Measurements from ENCODE around the gene FGD5.

Gene FGD5

DNA sequence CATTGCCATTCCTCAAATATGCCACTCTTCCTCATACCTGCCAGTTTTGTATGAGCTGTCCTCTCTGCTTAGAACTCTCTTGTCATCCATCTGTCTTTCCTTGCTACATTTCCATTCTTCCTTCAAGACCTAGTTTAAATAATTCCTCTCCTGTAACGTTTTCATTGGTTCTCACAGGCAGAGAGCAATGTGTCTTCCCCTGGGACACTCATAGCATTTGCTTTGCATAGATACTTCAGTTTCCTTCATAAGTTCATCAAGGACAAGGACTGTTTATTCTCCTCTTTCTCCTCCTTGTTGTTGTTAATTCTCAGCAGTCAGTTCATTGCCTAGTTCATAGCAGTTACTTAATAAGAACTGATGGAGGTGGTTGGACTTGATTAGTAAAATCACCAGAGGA is 139.2 kb downstream of the FGD5 start:
- Histone ChIP-seq H3K4me1 (ENCODE audit: control insufficient read depth, low read depth, low read length) (no peaks in the 10 kb centered on the region), H3K9me3 (ENCODE audit: control insufficient read depth, low read depth, low read length) (no peaks in the 10 kb centered on the region), H3K4me3 (ENCODE audit: low read length) (no peak overlapping the region), H3K27me3 (ENCODE audit: control insufficient read depth, insufficient read depth, low read length) (no peaks in the 10 kb centered on the region), H3K36me3 (ENCODE audit: control insufficient read depth, low read depth, low read length) (peaks cover 14% of the 10 kb centered on the region), H3K27ac (ENCODE audit: low read length) (no peak overlapping the region), H3K9ac (ENCODE audit: low read length) (no peak overlapping the region)

DNA sequence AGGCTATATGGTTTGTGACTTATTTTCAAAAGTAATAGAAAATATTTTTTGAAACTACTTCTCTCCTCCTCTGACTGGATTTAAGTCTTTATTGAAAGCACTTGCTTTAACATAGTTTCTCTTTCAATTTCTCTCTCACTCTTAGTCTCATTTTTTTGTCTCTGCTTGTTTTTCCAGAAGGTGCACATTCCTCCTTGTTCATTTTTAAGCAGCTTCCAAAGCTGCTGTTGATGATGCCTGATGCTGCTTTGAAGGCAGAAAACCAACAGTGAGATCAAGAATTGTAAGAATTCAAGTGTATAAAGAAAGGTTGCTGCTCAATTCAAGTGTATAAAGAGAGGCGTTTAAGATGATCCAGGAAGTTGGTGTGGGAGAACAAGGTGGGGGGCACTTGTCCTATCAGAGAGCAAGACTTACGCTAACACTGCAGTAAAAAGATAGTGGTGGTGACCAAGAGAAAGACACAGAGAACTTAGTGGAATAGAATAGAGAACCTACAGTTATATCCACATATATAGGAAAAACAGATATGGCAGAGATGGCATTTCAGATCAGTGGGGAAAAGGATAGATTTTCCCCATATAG is 140.7 kb downstream of the FGD5 start:
- no peak overlapping the region for H3K9ac ChIP-seq (ENCODE audit: low read length)
- H3K36me3 ChIP-seq (ENCODE audit: control insufficient read depth, low read depth, low read length): peaks cover 14% of the 10 kb centered on the region
- no peaks in the 10 kb centered on the region for H3K9me3 ChIP-seq (ENCODE audit: control insufficient read depth, low read depth, low read length)
- no peaks in the 10 kb centered on the region for H3K4me1 ChIP-seq (ENCODE audit: control insufficient read depth, low read depth, low read length)
- no peak overlapping the region for H3K4me3 ChIP-seq (ENCODE audit: low read length)
- no peak overlapping the region for H3K27ac ChIP-seq (ENCODE audit: low read length)
- no peaks in the 10 kb centered on the region for H3K27me3 ChIP-seq (ENCODE audit: control insufficient read depth, insufficient read depth, low read length)

DNA sequence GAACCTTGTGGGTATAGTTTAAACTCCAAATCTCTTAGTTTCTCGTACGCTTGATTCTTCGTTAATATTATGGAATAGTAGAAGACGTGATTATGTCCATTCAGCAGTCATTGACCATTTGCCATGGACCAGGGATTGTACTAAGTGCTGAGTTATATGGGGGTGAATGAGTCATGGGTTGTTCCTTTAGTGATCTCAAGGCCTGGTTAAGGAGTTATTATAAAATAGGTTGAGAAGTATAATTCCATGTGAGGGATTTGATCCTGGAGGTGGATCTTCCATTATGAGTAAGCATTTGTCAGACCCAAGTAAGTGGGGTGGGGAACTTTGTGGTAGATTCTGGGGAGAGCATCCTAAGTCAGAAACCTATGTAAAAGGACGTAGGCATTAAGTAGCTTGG is 144.0 kb downstream of the FGD5 start:
- peaks cover 21% of the 10 kb centered on the region for H3K36me3 ChIP-seq (ENCODE audit: control insufficient read depth, low read depth, low read length)
- H3K4me3 ChIP-seq (ENCODE audit: low read length): no peak overlapping the region
- no peak overlapping the region for H3K27ac ChIP-seq (ENCODE audit: low read length)
- H3K4me1 ChIP-seq (ENCODE audit: control insufficient read depth, low read depth, low read length): no peaks in the 10 kb centered on the region
- no peak overlapping the region for H3K9ac ChIP-seq (ENCODE audit: low read length)
- H3K27me3 ChIP-seq (ENCODE audit: control insufficient read depth, insufficient read depth, low read length): no peaks in the 10 kb centered on the region
- no peaks in the 10 kb centered on the region for H3K9me3 ChIP-seq (ENCODE audit: control insufficient read depth, low read depth, low read length)

DNA sequence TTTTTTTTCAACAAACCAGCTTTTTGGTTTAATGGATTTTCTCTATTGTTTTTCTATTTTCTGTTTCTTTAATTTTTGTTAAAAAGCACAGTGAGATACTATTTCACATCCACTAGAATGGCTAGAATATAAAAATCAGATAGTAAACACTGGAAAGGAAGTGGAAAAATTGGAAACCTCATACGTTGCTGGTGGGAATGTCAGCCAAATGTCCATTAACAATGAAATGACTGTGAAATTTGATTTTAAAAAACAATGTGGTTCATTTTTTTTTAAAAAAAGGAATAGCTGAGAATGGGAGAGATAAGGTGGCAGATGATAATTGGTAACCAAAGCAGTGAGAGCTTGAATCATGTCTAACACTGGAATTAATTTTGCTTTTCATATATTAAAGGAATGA is 148.5 kb downstream of the FGD5 start:
- no peak overlapping the region for H3K4me3 ChIP-seq (ENCODE audit: low read length)
- no peak overlapping the region for H3K27ac ChIP-seq (ENCODE audit: low read length)
- no peak overlapping the region for H3K9ac ChIP-seq (ENCODE audit: low read length)
- H3K27me3 ChIP-seq (ENCODE audit: control insufficient read depth, insufficient read depth, low read length): no peaks in the 10 kb centered on the region
- H3K9me3 ChIP-seq (ENCODE audit: control insufficient read depth, low read depth, low read length): no peaks in the 10 kb centered on the region
- peaks cover 11% of the 10 kb centered on the region for H3K36me3 ChIP-seq (ENCODE audit: control insufficient read depth, low read depth, low read length)
- H3K4me1 ChIP-seq (ENCODE audit: control insufficient read depth, low read depth, low read length): no peaks in the 10 kb centered on the region

DNA sequence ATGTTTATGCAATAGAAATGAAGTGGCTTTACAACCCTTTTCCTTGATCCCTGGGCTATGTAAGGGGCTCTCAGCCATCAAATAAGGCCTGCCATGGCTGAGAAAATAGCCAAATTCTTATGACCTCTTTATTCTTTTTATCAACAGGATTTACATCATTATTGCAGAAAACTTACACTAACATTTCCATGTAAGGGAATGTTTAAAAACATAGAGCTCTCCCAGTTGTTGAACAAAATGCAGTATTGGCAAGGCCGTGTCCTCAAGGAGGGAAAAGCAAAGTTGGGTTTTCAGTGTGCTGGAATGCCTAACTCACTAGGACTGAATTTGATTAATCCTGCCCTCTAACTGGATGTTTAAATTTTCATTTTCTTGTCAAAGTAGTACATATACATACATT is 150.9 kb downstream of the FGD5 start:
- no peak overlapping the region for H3K4me3 ChIP-seq (ENCODE audit: low read length)
- no peaks in the 10 kb centered on the region for H3K9me3 ChIP-seq (ENCODE audit: control insufficient read depth, low read depth, low read length)
- H3K9ac ChIP-seq (ENCODE audit: low read length): no peak overlapping the region
- H3K36me3 ChIP-seq (ENCODE audit: control insufficient read depth, low read depth, low read length): peaks cover 27% of the 10 kb centered on the region
- no peaks in the 10 kb centered on the region for H3K4me1 ChIP-seq (ENCODE audit: control insufficient read depth, low read depth, low read length)
- H3K27me3 ChIP-seq (ENCODE audit: control insufficient read depth, insufficient read depth, low read length): no peaks in the 10 kb centered on the region
- no peak overlapping the region for H3K27ac ChIP-seq (ENCODE audit: low read length)

DNA sequence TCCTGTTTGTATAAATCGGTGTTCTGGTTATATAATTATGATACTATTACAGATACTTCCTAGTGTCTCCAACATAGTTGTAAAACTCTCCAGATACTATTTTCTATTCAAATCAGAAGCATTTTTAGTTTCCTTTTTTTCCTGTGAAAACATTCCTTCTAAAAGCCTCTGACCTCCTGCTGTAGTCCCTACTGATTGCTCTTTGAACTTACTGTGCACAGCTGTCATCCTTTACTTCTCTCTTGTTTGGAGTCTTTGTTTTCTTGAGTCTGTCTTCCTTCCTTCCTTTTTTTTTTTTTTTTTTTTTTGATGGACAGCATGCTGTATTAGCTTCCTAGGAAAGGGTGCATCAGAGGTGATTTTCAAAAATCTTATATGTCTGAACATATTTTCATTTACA is 157.6 kb downstream of the FGD5 start:
- Histone ChIP-seq H3K4me3 (ENCODE audit: low read length) (no peak overlapping the region), H3K27me3 (ENCODE audit: control insufficient read depth, insufficient read depth, low read length) (no peaks in the 10 kb centered on the region), H3K4me1 (ENCODE audit: control insufficient read depth, low read depth, low read length) (no peaks in the 10 kb centered on the region), H3K36me3 (ENCODE audit: control insufficient read depth, low read depth, low read length) (peaks cover 19% of the 10 kb centered on the region), H3K9me3 (ENCODE audit: control insufficient read depth, low read depth, low read length) (no peaks in the 10 kb centered on the region), H3K27ac (ENCODE audit: low read length) (no peak overlapping the region), H3K9ac (ENCODE audit: low read length) (no peak overlapping the region)

DNA sequence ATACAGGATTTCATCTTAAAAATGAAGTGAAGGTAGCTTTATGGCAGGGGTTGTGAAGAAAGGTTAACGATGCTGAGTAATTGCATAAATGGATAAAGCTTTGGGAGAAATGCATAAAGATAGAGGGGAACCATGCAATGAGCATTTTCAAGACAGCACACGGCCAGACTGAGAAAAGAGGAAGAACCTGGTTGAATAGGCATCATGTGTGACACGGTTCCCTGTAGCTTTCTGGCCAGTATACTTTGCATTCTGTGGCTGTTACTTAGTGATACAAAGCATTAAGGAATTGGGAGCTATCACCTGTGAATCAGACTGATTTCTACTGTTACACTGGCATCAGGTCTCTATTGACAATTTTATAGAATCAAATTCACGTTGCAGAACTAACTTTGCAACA is 161.9 kb downstream of the FGD5 start:
- Histone ChIP-seq H3K9ac (ENCODE audit: low read length) (no peak overlapping the region), H3K27ac (ENCODE audit: low read length) (no peak overlapping the region), H3K4me1 (ENCODE audit: control insufficient read depth, low read depth, low read length) (no peaks in the 10 kb centered on the region), H3K36me3 (ENCODE audit: control insufficient read depth, low read depth, low read length) (peaks cover 4% of the 10 kb centered on the region), H3K9me3 (ENCODE audit: control insufficient read depth, low read depth, low read length) (no peaks in the 10 kb centered on the region), H3K27me3 (ENCODE audit: control insufficient read depth, insufficient read depth, low read length) (no peaks in the 10 kb centered on the region), H3K4me3 (ENCODE audit: low read length) (no peak overlapping the region)

Measured in iPS-18a (cell line).